ENCODE data around the gene HERC2.

GRCh38 chr15:28131946-28132345 is 190.0 kb downstream of the HERC2 start:
- no peak for TF ChIP-seq NRF1 (IDR thresholded peaks at IDR 0.05; ENCODE audit: low read depth, low read length)
- TF ChIP-seq CTCF (IDR thresholded peaks at IDR 0.05) = no peak
- TF ChIP-seq CHD2 (IDR thresholded peaks at IDR 0.05; ENCODE audit: low read length, partially characterized antibody) = no peak
- TF ChIP-seq IRF3 (IDR thresholded peaks at IDR 0.05; ENCODE audit: low read depth, low read length) = no peak
- TF ChIP-seq USF1 (IDR thresholded peaks at IDR 0.05; ENCODE audit: borderline replicate concordance, low read depth) = no peak
- TF ChIP-seq EZH2phosphoT487 (IDR thresholded peaks at IDR 0.05; ENCODE audit: borderline replicate concordance, low read depth) = no peak
- no peak for TF ChIP-seq GABPA (IDR thresholded peaks at IDR 0.05; ENCODE audit: low read depth)

Measured in SK-N-SH (cell line).